AG04449 (cell line): ENCODE data around the gene TANGO2.

Experiments
- CTCF ChIA-PET: fragments of 350-600 bp; formaldehyde crosslinking; extraction: SDS; loops from one replicate; lab custom pipeline; 2021; ENCODE audit warnings: antibody characterized with exemption; lab: Yijun Ruan, JAX
- POLR2A ChIA-PET: fragments of 400-600, 350-600 bp; formaldehyde crosslinking; extraction: SDS; loops from one replicate; lab custom pipeline; 2020; ENCODE audit warnings: antibody characterized with exemption, inconsistent platforms; lab: Yijun Ruan, JAX
- DNase-seq: peaks from one replicate; pipeline ENCODE4 v3.0.0-alpha.2; 2010; ENCODE audit warnings: low read depth, low spot score
- H3K4me3 ChIP-seq: 2 replicates; pipeline ENCODE4 v1.5.1; 2011; ENCODE audit warnings: low read depth, mild to moderate bottlenecking, control low read depth, low read length
- CTCF ChIP-seq: IDR thresholded peaks from one replicate; pipeline ENCODE4 v1.5.1; 2011; ENCODE audit warnings: mild to moderate bottlenecking, moderate library complexity, low read length, control low read depth, inconsistent platforms; ENCODE audit not compliant: insufficient read depth; ENCODE audit errors: missing control alignments

The TANGO2 gene

GRCh38 chr22:20091690-20092476, 71.0 kb downstream of the TANGO2 start:
- TF ChIP-seq CTCF = no peak
- DNase-seq = no peak
- no peak overlapping the region for H3K4me3 ChIP-seq
- CTCF ChIA-PET = interaction anchor here (1.0 to 1.4 kb wide), 4 partner anchors 9 to 91 kb away, joined by 3 to 4 read pairs (median 3); partner anchors contain the start of gene RANBP1
- POLR2A ChIA-PET = no interaction called here

- H3K4me3 ChIP-seq = no peak overlapping the region
- TF ChIP-seq CTCF = no peak
- ChIA-PET POLR2A (no interaction called here), CTCF (interaction anchor here (1.0 to 1.2 kb wide), 2 partner anchors 9 to 91 kb away, joined by 3 read pairs; no protein-coding TSS in a partner anchor)
- DNase-seq = no peak
These were observed 71.6 kb downstream of the TANGO2 start for GRCh38 chr22:20092477-20092854.

GRCh38 chr22:20093418-20094196, 72.7 kb downstream of the TANGO2 start:
- no peak for DNase-seq
- H3K4me3 ChIP-seq = no peak overlapping the region
- ChIA-PET CTCF (interaction anchor here (1.2 to 1.7 kb wide), 2 partner anchors 9 to 18 kb away, joined by 3 to 4 read pairs; no protein-coding TSS in a partner anchor), POLR2A (no interaction called here)
- TF ChIP-seq CTCF = no peak

GRCh38 chr22:20094197-20094807, 73.4 kb downstream of the TANGO2 start:
- DNase-seq = no peak
- CTCF ChIA-PET = interaction anchor here (1.2 to 1.7 kb wide), 3 partner anchors 9 to 17 kb away, joined by 3 to 4 read pairs (median 3); no protein-coding TSS in a partner anchor
- no peak overlapping the region for H3K4me3 ChIP-seq
- no peak for TF ChIP-seq CTCF
- POLR2A ChIA-PET = no interaction called here

GRCh38 chr22:20095521-20095920, 74.6 kb downstream of the TANGO2 start:
- ChIA-PET CTCF (interaction anchor here (1.5 to 2.0 kb wide), 2 partner anchors 15 to 16 kb away, joined by 3 to 5 read pairs; no protein-coding TSS in a partner anchor), POLR2A (no interaction called here)
- DNase-seq = no peak
- no peak overlapping the region for H3K4me3 ChIP-seq
- TF ChIP-seq CTCF = no peak
